Measurements from ENCODE around the gene CRIP2. TPM values are rescaled to one million over a fixed set of nuclear protein-coding genes. Genes with fewer than 3 reads are reported as not detected.

Gene CRIP2
- total RNA-seq, 4 donors from 2014 or later, result 31.4 to 47.1 (median 38.8) TPM

- Histone ChIP-seq H3K36me3 (peaks cover 0 to 15% of the 10 kb centered on the region in 2 donors), H3K4me1 (peaks cover 2 to 9% of the 10 kb centered on the region in 2 donors), H3K27me3 (no peaks in the 10 kb centered on the region), H3K4me3 (no peak overlapping the region), H3K9me3 (no peaks in the 10 kb centered on the region), H3K27ac (no peak overlapping the region)
- ATAC-seq, result peak; percentile 89 to 90
- peak; percentile 41 to 58 for DNase-seq
- intact Hi-C loops (cut with DNase I; ENCODE audit: low total_unique reads), result loop anchor here (1.0 to 2.0 kb wide), 3 partner anchors 43 to 80 kb away; partner anchors contain the start of gene TEDC1
- in situ Hi-C loops (cut with MboI; ENCODE audit: low sequenced_read_pairs in 4 of 4), result no loop called here
- TF ChIP-seq, protein P1, sequence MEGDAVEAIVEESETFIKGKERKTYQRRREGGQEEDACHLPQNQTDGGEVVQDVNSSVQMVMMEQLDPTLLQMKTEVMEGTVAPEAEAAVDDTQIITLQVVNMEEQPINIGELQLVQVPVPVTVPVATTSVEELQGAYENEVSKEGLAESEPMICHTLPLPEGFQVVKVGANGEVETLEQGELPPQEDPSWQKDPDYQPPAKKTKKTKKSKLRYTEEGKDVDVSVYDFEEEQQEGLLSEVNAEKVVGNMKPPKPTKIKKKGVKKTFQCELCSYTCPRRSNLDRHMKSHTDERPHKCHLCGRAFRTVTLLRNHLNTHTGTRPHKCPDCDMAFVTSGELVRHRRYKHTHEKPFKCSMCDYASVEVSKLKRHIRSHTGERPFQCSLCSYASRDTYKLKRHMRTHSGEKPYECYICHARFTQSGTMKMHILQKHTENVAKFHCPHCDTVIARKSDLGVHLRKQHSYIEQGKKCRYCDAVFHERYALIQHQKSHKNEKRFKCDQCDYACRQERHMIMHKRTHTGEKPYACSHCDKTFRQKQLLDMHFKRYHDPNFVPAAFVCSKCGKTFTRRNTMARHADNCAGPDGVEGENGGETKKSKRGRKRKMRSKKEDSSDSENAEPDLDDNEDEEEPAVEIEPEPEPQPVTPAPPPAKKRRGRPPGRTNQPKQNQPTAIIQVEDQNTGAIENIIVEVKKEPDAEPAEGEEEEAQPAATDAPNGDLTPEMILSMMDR (IDR thresholded peaks at IDR 0.05 in 4 of 5, conservative IDR thresholded peaks at IDR 0.05 in 1 of 5), result peak; percentile 69 to 94 (median 90)
- no peak for TF ChIP-seq POLR2A (IDR thresholded peaks at IDR 0.05)
Measured at GRCh38 chr14:105448706-105449111, 25.9 kb upstream of the CRIP2 start.

DNA sequence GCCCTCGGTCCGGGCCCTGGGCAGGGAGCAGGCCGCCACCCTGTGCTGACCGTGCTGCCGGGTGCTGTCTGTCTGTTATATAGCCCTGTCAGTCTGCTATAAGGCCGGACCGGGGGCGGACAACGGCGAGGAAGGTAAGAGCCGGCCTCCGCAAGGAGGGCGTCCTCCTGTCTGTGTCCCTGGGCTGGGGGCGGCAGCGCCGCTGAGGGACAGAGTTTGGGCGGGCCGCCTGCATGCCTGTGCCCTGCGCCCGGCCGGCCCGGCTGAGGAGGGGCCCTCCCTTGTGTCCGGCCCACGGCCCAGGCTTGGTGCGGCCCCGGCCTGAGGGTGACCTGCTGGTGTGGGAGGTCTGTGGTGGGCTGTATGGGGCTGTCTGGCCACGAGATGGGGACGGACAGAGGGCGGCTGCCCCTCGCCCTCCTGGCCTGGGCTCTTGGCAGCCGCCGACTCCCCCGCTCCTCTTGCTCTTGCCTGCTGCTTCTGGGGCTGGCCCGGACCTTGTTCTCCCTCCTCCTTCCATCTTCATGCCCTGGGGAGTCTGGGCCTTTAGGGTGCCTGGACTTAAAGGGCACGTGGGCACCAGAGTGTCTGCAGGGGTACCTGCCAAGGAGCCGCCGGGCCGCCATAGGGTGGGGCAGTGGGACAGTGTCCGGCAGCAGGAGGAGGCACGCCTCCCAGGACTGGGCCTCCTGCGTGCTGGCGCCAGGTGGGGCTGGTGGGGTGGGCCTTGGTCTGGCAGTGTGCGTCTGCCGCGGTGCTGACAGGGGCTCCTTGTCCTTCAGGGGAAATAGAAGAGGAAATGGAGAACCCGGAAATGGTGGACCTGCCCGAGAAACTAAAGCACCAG, 25.1 kb upstream of the CRIP2 start:
- H3K27ac ChIP-seq, result no peak overlapping the region
- intact Hi-C loops (cut with DNase I; ENCODE audit: low total_unique reads), result loop anchor here (2.0 kb wide), 1 partner anchor 79 kb away; no protein-coding TSS in a partner anchor
- H3K9me3 ChIP-seq, result no peaks in the 10 kb centered on the region
- H3K4me1 ChIP-seq, result peaks cover 2 to 9% of the 10 kb centered on the region in 2 donors
- no peaks in the 10 kb centered on the region for H3K27me3 ChIP-seq
- in situ Hi-C loops (cut with MboI; ENCODE audit: low sequenced_read_pairs in 4 of 4), result no loop called here
- no peak for ATAC-seq
- H3K4me3 ChIP-seq, result no peak overlapping the region
- no peak for DNase-seq
- TF ChIP-seq POLR2A (IDR thresholded peaks at IDR 0.05), result no peak
- H3K36me3 ChIP-seq, result peaks cover 0 to 23% of the 10 kb centered on the region in 2 donors

GRCh38 chr14:105450123-105450505, 24.5 kb upstream of the CRIP2 start:
- H3K4me1 ChIP-seq, result peaks cover 2 to 9% of the 10 kb centered on the region in 2 donors
- H3K27ac ChIP-seq, result no peak overlapping the region
- TF ChIP-seq, protein P1 (IDR thresholded peaks at IDR 0.05 in 4 of 5, conservative IDR thresholded peaks at IDR 0.05 in 1 of 5), result no peak
- TF ChIP-seq POLR2A (IDR thresholded peaks at IDR 0.05), result no peak
- H3K27me3 ChIP-seq, result no peaks in the 10 kb centered on the region
- no peaks in the 10 kb centered on the region for H3K9me3 ChIP-seq
- in situ Hi-C loops (cut with MboI; ENCODE audit: low sequenced_read_pairs in 4 of 4), result no loop called here
- peaks cover 0 to 29% of the 10 kb centered on the region in 2 donors for H3K36me3 ChIP-seq
- no peak for DNase-seq
- H3K4me3 ChIP-seq, result no peak overlapping the region
- no peak for ATAC-seq
- intact Hi-C loops (cut with DNase I; ENCODE audit: low total_unique reads), result no loop called here

DNA sequence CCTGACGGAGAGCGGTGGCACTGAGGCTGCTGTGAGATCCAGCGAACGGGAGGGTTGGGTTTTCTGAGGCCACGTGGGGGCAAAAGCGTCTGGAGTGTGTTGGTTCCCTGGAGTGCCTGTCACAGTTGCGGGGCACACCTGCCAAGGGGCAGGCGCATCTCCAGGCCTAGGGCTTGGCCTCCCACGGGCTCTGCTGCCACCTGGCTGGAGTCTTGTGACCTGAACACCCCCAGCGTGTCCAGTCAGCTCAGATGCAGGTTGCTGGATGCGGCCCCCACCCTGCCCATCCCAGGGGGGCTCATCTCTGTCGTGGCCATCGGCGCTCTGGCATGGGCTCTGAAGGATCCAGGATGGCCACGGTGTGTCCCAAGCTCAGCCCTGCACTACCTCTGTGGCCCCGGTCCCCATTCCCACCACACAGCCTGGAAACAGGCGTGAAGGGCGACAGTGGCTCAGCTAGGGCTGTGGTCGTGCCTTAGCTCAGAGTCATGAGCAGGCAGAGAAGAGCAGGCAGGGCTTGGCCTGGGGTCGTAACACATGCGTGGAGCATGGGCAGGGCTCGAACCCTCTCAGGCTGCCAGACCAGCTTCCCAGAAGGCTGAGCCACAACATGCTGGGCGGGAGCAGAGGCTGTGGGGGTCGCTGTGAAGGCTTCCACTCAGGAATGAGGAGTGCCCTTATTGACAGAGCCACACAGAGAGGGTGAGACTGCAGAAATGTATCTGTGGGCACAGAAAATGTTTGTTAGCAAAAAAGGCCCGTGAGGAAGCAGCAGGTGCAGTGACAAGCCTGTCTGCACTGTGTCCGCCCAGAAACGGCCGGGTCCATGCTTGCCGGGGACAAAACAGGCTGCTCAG, 23.5 kb upstream of the CRIP2 start:
- DNase-seq (no peak), ATAC-seq (no peak)
- H3K4me1 ChIP-seq, result peaks cover 2 to 9% of the 10 kb centered on the region in 2 donors
- TF ChIP-seq, protein P1 (IDR thresholded peaks at IDR 0.05 in 4 of 5, conservative IDR thresholded peaks at IDR 0.05 in 1 of 5), result no peak
- no peak for TF ChIP-seq POLR2A (IDR thresholded peaks at IDR 0.05)
- H3K9me3 ChIP-seq, result no peaks in the 10 kb centered on the region
- no peaks in the 10 kb centered on the region for H3K27me3 ChIP-seq
- in situ Hi-C loops (cut with MboI; ENCODE audit: low sequenced_read_pairs in 4 of 4) (no loop called here), intact Hi-C loops (cut with DNase I; ENCODE audit: low total_unique reads) (no loop called here)
- no peak overlapping the region for H3K27ac ChIP-seq
- no peak overlapping the region for H3K4me3 ChIP-seq
- H3K36me3 ChIP-seq, result peaks cover 0 to 36% of the 10 kb centered on the region in 2 donors

DNA sequence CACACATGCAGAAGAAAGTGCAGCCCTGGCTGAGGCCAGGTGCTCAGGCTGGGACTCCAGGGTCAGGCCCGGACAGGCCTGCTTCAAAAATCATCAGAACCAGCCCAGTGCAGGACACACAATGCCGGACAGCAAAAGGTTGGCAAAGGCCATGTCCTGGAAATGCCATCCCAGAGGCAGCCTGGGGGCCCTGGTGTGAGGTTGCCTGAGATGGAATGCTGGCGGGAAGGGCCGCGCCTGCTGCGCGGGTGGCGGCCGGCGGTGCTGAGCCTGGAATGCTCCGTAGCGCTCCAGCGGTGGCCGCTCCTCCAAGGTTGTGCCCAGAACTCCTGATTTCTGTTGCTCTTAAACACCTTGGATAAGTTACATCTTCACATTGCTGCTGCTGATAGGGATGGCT, 21.7 kb upstream of the CRIP2 start:
- H3K27me3 ChIP-seq, result no peaks in the 10 kb centered on the region
- no peak for ATAC-seq
- H3K4me1 ChIP-seq, result peaks cover 2 to 9% of the 10 kb centered on the region in 2 donors
- H3K27ac ChIP-seq, result no peak overlapping the region
- intact Hi-C loops (cut with DNase I; ENCODE audit: low total_unique reads), result no loop called here
- peaks cover 0 to 43% of the 10 kb centered on the region in 2 donors for H3K36me3 ChIP-seq
- no peak overlapping the region for H3K4me3 ChIP-seq
- in situ Hi-C loops (cut with MboI; ENCODE audit: low sequenced_read_pairs in 4 of 4), result no loop called here
- DNase-seq, result no peak
- H3K9me3 ChIP-seq, result no peaks in the 10 kb centered on the region
- no peak for TF ChIP-seq POLR2A (IDR thresholded peaks at IDR 0.05)
- TF ChIP-seq, protein P1 (IDR thresholded peaks at IDR 0.05 in 4 of 5, conservative IDR thresholded peaks at IDR 0.05 in 1 of 5), result no peak

Data from gastrocnemius medialis (tissue), 4 donors.